Thyroid gland (tissue), 4 donors: ENCODE measurements around the gene CHMP6.

Source experiments
- CTCF ChIP-seq, 6 experiments: fragments of 200-600 bp in 3 of 6; fragments of 450-650 bp in 3 of 6; sonication (generic) in 3 of 6; IDR thresholded peaks; one replicate each; pipeline ENCODE4 v1.5.1; 2016 to 2019; ENCODE audit warnings: antibody characterized with exemption in 6 of 6, mild to moderate bottlenecking in 2 of 6, inconsistent platforms in 1 of 6, moderate library complexity in 1 of 6
- POLR2A ChIP-seq, 2 donors: fragments of 450-650 bp; IDR thresholded peaks; one replicate each; pipeline ENCODE4 v1.6.1; 2017; ENCODE audit warnings: antibody characterized with exemption in 2 of 2, mild to moderate bottlenecking in 2 of 2, moderate library complexity in 1 of 2

- TF ChIP-seq CTCF (IDR thresholded peaks at IDR 0.05) (no peak), POLR2A (IDR thresholded peaks at IDR 0.05) (no peak)
Measured at GRCh38 chr17:80984749-80985148, 6.9 kb upstream of the CHMP6 start.
